Smooth muscle cell of the pulmonary artery (primary cell): ENCODE measurements around the gene ERGIC3. TPM values are rescaled to one million over a fixed set of nuclear protein-coding genes. Genes with fewer than 3 reads are reported as not detected.

ENCODE experiments used
- total RNA-seq: library from RNA; depleted of rRNA; stranded (reverse); fragments of >200 nt; gene quantifications from 2 replicates; pipeline ENCODE4 v1.2.3, GENCODE V29; 2014

Gene ERGIC3
- total RNA-seq, result 479 and 518 TPM in 2 replicates

DNA sequence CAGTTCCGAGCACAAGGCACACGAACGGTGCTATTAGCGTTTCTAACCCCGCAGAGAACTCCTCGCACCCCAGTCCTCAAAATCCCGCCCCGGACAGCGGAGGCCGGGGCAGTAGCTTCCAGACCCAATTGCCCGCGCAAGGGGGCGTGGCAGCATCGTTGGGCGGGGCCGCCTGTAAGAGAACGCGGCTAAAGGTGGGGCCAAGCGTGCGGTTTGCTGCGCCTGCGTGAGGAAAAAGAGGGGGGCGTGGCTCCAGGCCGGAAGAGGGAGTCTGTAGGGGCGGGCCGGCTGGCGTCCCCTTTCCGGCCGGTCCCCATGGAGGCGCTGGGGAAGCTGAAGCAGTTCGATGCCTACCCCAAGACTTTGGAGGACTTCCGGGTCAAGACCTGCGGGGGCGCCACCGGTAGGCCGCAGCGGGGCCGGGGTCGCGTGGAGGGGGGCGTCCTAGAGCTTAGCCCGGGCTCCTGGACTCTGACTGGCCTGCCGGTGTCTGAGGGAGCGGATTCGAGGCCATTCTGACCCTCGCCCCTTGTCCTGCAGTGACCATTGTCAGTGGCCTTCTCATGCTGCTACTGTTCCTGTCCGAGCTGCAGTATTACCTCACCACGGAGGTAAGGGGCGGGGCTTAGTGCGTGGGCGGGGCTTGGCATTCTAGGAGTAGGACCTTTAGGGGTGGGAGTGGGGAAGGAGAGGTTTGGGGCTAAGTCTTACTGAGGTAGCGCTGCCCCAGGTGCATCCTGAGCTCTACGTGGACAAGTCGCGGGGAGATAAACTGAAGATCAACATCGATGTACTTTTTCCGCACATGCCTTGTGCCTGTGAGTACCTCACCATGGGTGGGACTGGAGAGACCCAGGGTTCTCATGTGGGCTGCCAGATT is at the start of gene ERGIC3:
Gene ERGIC3, plus strand, starts transcription at position 296 of the 880 bp plus-strand sequence. Its CDS starts 20 bp downstream, at position 316.

DNA sequence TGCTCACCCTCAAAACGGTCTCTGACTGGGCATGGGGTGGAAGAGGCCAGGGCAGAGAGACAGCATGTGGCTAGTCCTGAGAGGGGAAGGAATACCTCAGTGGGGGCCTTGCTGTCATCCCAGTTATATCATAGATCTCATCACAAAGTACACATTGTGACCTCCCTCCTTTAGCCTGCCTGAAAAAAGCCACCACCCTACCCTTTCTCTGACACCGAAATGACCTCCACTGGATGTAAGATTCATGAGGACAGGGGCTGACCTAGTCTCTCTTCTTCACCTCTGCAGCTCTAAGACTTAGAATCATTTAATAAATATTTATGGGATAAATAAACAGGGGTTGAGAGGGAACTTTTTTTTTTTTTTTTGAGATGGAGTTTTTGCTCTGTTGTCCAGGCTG is 12.3 kb upstream of the ERGIC3 start, which contains the start of gene C20orf173:
Gene C20orf173, minus strand, starts transcription at position 101 of the 400 bp plus-strand sequence. CDS start 279 bp downstream, outside the sequence.

Other genes with a start within 250 kb of the ERGIC3 start
- gene FAM83C, start 249.7 kb upstream of the ERGIC3 start, total RNA-seq, result not detected in 2 replicates
- gene UQCC1, start 130.1 kb upstream of the ERGIC3 start, total RNA-seq, result 32.7 and 51.6 TPM in 2 replicates
- gene GDF5, start 103.8 kb upstream of the ERGIC3 start, total RNA-seq, result 19.0 and 41.3 TPM in 2 replicates
- 38.4 and 61.1 TPM in 2 replicates for gene CEP250, start 86.5 kb upstream of the ERGIC3 start, total RNA-seq
- gene C20orf173, start 12.4 kb upstream of the ERGIC3 start, total RNA-seq, result not detected in 2 replicates
- 18.4 and 23.3 TPM in 2 replicates for gene SPAG4, start 73.8 kb downstream of the ERGIC3 start, total RNA-seq
- gene CPNE1, start 122.8 kb downstream of the ERGIC3 start, total RNA-seq, result 103 and 159 TPM in 2 replicates
- gene RBM12, start 122.8 kb downstream of the ERGIC3 start, total RNA-seq, result 39.8 and 40.2 TPM in 2 replicates
- 55.8 and 61.7 TPM in 2 replicates for gene NFS1, start 157.3 kb downstream of the ERGIC3 start, total RNA-seq
- 98.0 and 100 TPM in 2 replicates for gene ROMO1, start 157.3 kb downstream of the ERGIC3 start, total RNA-seq
- 237 and 252 TPM in 2 replicates for gene RBM39, start 200.2 kb downstream of the ERGIC3 start, total RNA-seq
- 43.9 and 53.5 TPM in 2 replicates for gene PHF20, start 229.9 kb downstream of the ERGIC3 start, total RNA-seq